CD4-positive, alpha-beta T cell treated with Interleukin-4 for 4 hours (primary cell): ENCODE results near the gene PITRM1.
"Not testable (repeated sequence)": the region's sequence is repeated elsewhere in the genome, so short reads cannot be mapped to it uniquely, and the experiment has no call there.

Experiments
- DNase-seq: peaks from one replicate; pipeline ENCODE4 v3.0.0-alpha.2; 2020

Gene PITRM1

GRCh38 chr10:3198900-3199299, 26.3 kb upstream of the PITRM1 start:
- no peak for DNase-seq

GRCh38 chr10:3197348-3198003, 24.9 kb upstream of the PITRM1 start:
- peak; percentile 83 for DNase-seq

DNA sequence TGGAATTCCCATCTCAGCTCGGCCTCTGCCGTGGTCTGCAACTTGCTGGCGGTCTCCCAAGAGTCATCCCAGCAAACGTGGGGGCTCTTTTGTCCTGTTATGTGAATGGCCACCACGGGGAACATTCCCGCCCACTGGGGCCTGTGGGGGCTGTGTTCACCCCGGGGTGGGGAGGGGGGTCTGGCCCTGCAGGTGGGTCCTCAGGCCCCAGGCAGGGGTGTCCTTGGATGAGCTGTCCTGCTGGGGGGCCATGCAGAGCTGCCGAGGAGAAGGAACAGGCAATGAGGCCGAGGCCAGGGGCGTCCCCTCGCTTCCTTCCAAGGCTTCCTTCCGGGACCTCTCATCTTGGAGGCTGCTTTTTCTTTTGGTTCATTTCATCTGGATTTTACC, 24.4 kb upstream of the PITRM1 start:
- no peak for DNase-seq

- no peak for DNase-seq
Measured at GRCh38 chr10:3196482-3196881, 23.9 kb upstream of the PITRM1 start.

- no peak for DNase-seq
Measured at GRCh38 chr10:3195726-3196125, 23.1 kb upstream of the PITRM1 start.

DNA sequence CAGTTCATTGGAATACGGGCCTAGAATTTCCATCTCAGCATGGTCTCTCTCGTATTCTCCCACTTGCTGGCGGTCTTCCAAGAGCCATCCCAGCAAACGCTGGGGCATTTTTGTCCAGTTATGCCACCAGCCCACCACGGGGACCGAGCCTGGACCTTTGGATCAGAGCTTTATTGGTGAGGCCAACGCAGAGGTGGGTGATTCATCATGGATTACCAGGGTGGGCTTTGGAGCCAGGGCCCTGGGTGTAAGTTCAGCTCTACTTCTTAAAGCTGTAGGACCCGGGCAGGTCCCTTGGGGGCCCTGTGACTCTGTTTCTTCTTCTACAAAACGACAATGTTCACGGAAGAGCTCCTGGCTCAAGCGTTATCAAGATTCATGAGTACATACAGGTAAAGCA, 22.7 kb upstream of the PITRM1 start:
- DNase-seq = no peak

DNA sequence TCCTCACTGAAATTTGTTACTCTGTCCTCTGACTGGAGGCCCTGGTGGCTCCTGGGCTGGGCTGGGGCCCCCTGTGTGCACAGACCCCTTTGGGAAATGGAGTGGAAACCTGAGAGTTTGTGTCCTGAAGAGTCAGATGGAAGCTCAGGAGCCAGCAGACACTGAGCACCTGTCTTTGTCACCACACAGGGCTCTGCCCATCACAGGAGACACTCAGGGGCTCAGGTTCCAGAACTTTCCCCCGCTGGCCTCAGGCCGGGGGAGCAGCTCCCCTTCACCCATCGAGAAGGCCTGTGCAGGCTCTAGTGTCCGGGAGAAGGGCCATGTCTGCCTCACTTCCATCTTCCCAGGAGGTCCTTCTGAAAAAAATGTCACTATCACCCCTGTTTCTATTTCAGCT, 22.3 kb upstream of the PITRM1 start:
- no peak for DNase-seq

- DNase-seq = no peak
Measured at GRCh38 chr10:3193751-3194150, 21.2 kb upstream of the PITRM1 start.

- DNase-seq = peak; percentile 67
Measured at GRCh38 chr10:3192856-3193635, 20.5 kb upstream of the PITRM1 start.

- no peak for DNase-seq
Measured at GRCh38 chr10:3190817-3191216, 18.2 kb upstream of the PITRM1 start.

GRCh38 chr10:3187229-3187628, 14.6 kb upstream of the PITRM1 start:
- DNase-seq = not testable (repeated sequence)

DNA sequence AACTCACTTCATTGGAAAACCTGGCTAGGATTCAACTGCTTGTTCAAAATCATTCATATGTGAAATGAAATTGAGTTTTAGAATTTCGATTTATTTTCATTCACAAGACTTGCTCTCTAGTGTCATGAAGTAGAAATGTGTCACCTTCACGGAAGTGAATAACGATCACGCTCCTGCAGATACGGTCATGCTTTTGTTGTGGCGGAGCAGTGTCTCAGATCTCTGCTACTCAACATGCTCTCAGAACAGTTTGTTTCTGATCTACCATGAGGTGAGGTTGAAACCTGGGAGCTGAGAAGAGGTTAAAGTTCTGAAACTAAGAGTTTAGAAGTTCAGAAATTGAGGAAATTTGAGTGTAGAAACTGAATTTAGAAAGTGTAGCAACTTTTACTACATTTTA, 13.8 kb upstream of the PITRM1 start:
- DNase-seq = peak; percentile 46

GRCh38 chr10:3185386-3185785, 12.8 kb upstream of the PITRM1 start:
- no peak for DNase-seq

- DNase-seq = no peak
Measured at GRCh38 chr10:3180355-3181025, 7.9 kb upstream of the PITRM1 start.

DNA sequence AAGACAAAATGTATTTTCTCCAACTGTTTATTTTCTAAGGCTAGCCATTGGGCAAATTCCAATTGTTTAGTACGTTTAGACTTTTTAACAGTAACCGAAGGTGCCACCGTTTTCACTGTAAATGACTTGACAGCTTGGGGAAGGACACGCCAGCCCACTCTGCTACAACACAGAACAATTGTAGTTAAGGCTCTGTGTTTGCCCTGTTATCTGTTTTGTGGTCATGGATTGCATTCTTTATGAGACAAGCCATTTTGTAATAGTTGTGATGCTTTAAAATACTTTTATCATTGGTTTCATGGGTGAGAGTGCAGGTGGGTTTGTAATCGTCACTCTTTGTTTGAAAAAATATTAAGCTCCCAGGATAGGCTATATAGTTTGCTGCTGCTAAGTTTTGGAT, 6.6 kb upstream of the PITRM1 start:
- no peak for DNase-seq

DNA sequence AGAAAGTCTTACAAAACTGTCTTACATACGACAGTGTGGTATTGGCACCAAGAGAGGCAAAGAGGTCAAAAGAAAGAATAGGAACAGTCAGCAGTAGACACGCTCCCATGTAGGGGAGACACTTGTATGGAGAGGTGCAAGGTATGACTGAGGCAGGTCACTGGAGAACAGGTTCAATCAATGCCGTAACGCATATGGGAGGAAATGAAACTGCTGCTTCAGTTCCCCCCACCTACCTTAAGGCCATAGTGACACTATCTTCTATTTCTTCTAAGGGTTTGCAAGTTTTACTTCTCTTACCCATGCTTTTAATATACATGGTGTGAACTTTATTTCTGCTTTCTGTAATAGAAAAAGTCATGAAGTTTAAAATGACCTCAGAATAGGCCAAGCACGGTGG, 5.5 kb upstream of the PITRM1 start:
- no peak for DNase-seq

- DNase-seq = no peak
Measured at GRCh38 chr10:3173171-3173878, 743 bp upstream of the PITRM1 start.

DNA sequence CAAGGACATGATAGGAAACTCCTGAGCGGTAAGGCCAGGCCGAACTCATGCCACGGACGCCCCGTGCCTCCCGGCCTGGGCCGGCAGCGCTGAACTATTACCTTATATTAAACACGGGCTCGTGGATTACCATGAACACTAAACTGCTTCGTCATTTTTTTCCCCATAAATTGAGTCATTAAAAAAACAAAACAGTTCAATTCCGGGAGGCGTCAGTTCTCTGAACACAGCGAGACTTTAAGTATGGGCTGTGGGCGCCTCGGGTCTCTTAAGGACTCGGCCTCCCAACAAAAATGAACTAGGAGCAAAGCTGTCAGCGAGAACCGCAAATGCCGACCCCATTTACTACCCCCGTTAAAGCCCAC, 519 bp downstream of the PITRM1 start:
- peak; percentile 68 for DNase-seq

GRCh38 chr10:3171488-3171887, 1.1 kb downstream of the PITRM1 start:
- DNase-seq = not testable (repeated sequence)

- no peak for DNase-seq
Measured at GRCh38 chr10:3169673-3170072, 2.9 kb downstream of the PITRM1 start.

GRCh38 chr10:3169271-3169670, 3.3 kb downstream of the PITRM1 start:
- DNase-seq = no peak

GRCh38 chr10:3167611-3168330, 4.8 kb downstream of the PITRM1 start:
- no peak for DNase-seq
